ENCODE data around the gene OR56B4.
"Not testable (repeated sequence)": the region's sequence is repeated elsewhere in the genome, so short reads cannot be mapped to it uniquely, and the experiment has no call there.

The OR56B4 gene

GRCh38 chr11:6107384-6107783, at the start of gene OR56B4:
Gene OR56B4, plus strand, starts transcription at chr11:6107684. Its CDS starts 95 bp downstream, at chr11:6107779.
- DNase-seq (ENCODE audit: low read depth in 3 of 3) = not testable (repeated sequence)

GRCh38 chr11:6061475-6061874, 46.0 kb upstream of the OR56B4 start:
- no peak for DNase-seq (ENCODE audit: low read depth in 3 of 3)

GRCh38 chr11:6062691-6063358, 44.7 kb upstream of the OR56B4 start:
- DNase-seq (ENCODE audit: low read depth in 3 of 3) = no peak

- DNase-seq (ENCODE audit: low read depth in 3 of 3) = no peak
These were observed 40.0 kb upstream of the OR56B4 start for GRCh38 chr11:6067502-6067901.

GRCh38 chr11:6076443-6076842, 31.0 kb upstream of the OR56B4 start:
- not testable (repeated sequence) for DNase-seq (ENCODE audit: low read depth in 3 of 3)

- DNase-seq (ENCODE audit: low read depth in 3 of 3) = no peak
These were observed 29.8 kb upstream of the OR56B4 start for GRCh38 chr11:6077723-6078122.

GRCh38 chr11:6079463-6079862, 28.0 kb upstream of the OR56B4 start:
- no peak for DNase-seq (ENCODE audit: low read depth in 3 of 3)

- DNase-seq (ENCODE audit: low read depth in 3 of 3) = no peak
These were observed 24.4 kb upstream of the OR56B4 start for GRCh38 chr11:6083129-6083528.

- no peak for DNase-seq (ENCODE audit: low read depth in 3 of 3)
These were observed 22.9 kb upstream of the OR56B4 start for GRCh38 chr11:6084587-6084986.

- no peak for DNase-seq (ENCODE audit: low read depth in 3 of 3)
These were observed 13.3 kb upstream of the OR56B4 start for GRCh38 chr11:6094186-6094585.

- DNase-seq (ENCODE audit: low read depth in 3 of 3) = no peak
These were observed 11.7 kb upstream of the OR56B4 start for GRCh38 chr11:6095798-6096197.

- no peak for DNase-seq (ENCODE audit: low read depth in 3 of 3)
These were observed 11.1 kb upstream of the OR56B4 start for GRCh38 chr11:6096417-6096816.

GRCh38 chr11:6099577-6099976, 7.9 kb upstream of the OR56B4 start:
- DNase-seq (ENCODE audit: low read depth in 3 of 3) = no peak

- no peak for DNase-seq (ENCODE audit: low read depth in 3 of 3)
These were observed 2.5 kb downstream of the OR56B4 start for GRCh38 chr11:6110011-6110410.

- DNase-seq (ENCODE audit: low read depth in 3 of 3) = no peak
These were observed 4.2 kb downstream of the OR56B4 start for GRCh38 chr11:6111673-6112072.

- no peak for DNase-seq (ENCODE audit: low read depth in 3 of 3)
These were observed 9.2 kb downstream of the OR56B4 start for GRCh38 chr11:6116638-6117037.

GRCh38 chr11:6124245-6124644, 16.8 kb downstream of the OR56B4 start:
- DNase-seq (ENCODE audit: low read depth in 3 of 3) = no peak

GRCh38 chr11:6127881-6128280, 20.4 kb downstream of the OR56B4 start:
- no peak for DNase-seq (ENCODE audit: low read depth in 3 of 3)

GRCh38 chr11:6129011-6129410, 21.5 kb downstream of the OR56B4 start:
- no peak for DNase-seq (ENCODE audit: low read depth in 3 of 3)

GRCh38 chr11:6129635-6130034, 22.2 kb downstream of the OR56B4 start:
- DNase-seq (ENCODE audit: low read depth in 3 of 3) = no peak

- no peak for DNase-seq (ENCODE audit: low read depth in 3 of 3)
These were observed 24.9 kb downstream of the OR56B4 start for GRCh38 chr11:6132431-6132830.

GRCh38 chr11:6135936-6136335, 28.5 kb downstream of the OR56B4 start:
- not testable (repeated sequence) for DNase-seq (ENCODE audit: low read depth in 3 of 3)

GRCh38 chr11:6142936-6143335, 35.5 kb downstream of the OR56B4 start:
- DNase-seq (ENCODE audit: low read depth in 3 of 3) = no peak

- DNase-seq (ENCODE audit: low read depth in 3 of 3) = not testable (repeated sequence)
These were observed 36.3 kb downstream of the OR56B4 start for GRCh38 chr11:6143737-6144136.

Data from stimulated activated CD4-positive, alpha-beta T cell treated with anti-CD3 and anti-CD28 coated beads, TNF-alpha, amount 100 ng/mL, for 24 hours (primary cell).